HG02571 (cell line): ENCODE results near the gene ZNF641.
"Not testable (repeated sequence)": the region's sequence is repeated elsewhere in the genome, so short reads cannot be mapped to it uniquely, and the experiment has no call there.

Source experiments
- ATAC-seq: cut with Tn5 transposase; IDR thresholded peaks from one replicate; pipeline ENCODE4 v1.9.1; 2021; ENCODE audit warnings: mild to moderate bottlenecking, moderate library complexity; ENCODE audit not compliant: unreplicated experiment

The ZNF641 gene

GRCh38 chr12:48336061-48336460, 14.7 kb downstream of the ZNF641 start:
- ATAC-seq: no peak

DNA sequence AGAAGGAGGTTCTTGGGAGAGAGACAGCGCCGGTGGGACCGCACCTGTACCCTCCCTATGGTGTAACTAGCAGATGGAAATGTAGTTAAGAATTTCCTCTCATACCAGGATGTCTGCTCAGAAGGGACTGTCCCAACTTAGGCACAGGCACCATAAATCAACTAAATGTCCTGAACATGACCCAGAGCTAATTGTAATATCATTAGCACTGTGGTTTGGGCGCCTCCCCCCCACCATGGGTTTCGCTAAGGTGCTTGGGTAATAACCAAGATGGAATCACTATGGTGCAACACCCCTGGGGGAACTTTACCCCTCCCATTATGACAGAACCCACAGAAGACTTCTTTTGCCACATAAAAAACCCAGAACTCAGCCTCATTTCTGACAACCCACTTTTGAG, 15.9 kb downstream of the ZNF641 start:
- no peak for ATAC-seq

DNA sequence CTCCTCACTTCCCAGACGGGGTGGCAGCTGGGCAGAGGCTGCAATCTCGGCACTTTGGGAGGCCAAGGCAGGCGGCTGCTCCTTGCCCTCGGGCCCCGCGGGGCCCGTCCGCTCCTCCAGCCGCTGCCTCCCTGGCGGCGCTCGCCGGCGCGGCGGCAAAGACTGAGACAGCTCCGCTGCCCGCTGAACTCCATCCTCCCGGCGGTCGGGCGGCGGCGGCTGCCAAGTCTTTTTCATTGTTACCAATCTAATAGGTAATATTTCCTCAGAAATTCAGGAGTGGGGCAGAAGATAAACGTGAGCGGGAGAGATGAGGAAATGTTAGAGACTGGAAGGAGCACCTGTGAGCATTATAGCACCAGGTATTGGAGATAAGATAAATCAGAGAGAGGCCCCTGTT, 17.0 kb downstream of the ZNF641 start:
- not testable (repeated sequence) for ATAC-seq

- ATAC-seq: no peak
These were observed 19.3 kb downstream of the ZNF641 start for GRCh38 chr12:48331399-48331798.

- ATAC-seq: no peak
These were observed 21.4 kb downstream of the ZNF641 start for GRCh38 chr12:48329199-48329939.

GRCh38 chr12:48316491-48316890, 34.2 kb downstream of the ZNF641 start:
- ATAC-seq: no peak

- no peak for ATAC-seq
These were observed 39.4 kb downstream of the ZNF641 start for GRCh38 chr12:48311313-48311712.

GRCh38 chr12:48307269-48307668, 43.5 kb downstream of the ZNF641 start:
- ATAC-seq: no peak

- no peak for ATAC-seq
These were observed 45.5 kb downstream of the ZNF641 start for GRCh38 chr12:48305190-48305589.

GRCh38 chr12:48302161-48302911, 48.4 kb downstream of the ZNF641 start:
- no peak for ATAC-seq

GRCh38 chr12:48300774-48301173, 49.9 kb downstream of the ZNF641 start:
- no peak for ATAC-seq

DNA sequence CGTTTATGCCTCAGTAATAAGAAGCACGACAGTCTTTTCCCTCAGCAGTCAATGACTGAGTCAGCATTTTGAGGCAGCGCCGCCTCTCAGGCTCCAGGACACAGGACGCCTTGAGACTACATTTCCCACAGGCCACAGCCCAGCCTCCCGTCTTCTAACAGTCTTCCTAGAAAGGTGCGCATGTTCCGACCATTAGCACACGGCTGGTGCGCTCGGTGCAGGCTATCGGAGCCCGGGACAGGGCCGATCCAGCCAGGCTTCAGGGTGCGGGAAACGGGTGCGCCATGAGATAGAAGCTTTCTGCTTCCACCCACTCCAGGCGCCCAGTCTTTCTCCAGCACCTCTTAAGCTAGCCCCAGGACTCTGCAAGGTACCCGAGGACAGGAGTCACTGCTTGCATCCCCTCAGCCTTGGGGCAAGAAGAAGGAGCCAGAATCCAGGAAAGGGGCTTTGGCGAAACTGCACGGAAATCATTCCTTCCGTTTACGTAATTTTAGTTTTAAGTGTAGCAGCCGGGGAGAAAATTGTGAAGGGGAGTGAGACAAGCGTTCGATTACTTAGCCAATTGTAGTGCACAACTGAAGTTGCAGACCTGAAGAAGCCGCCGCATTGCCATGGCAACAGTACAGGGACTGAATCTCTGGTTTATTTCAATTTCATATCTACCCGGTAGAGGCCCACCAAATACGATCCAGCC, 54.0 kb downstream of the ZNF641 start:
- no peak for ATAC-seq

DNA sequence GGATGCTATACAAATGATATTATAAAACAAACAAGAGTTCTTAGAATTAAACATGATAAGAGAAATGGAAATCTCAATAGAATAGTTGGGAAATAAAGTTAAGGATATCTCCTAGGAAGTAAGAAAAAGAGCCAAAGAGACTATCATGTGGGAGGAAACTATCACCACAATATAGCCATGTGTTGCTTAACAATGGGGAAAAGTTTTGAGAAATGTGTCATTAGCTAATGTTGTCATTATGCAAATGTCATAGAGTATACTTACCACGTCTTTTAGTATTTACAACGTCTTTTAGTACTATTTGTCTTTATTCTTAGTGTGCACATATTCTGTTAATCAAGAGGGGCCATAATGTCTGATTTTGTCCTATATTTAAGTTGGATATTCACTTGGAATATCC, 58.7 kb downstream of the ZNF641 start:
- ATAC-seq: no peak

DNA sequence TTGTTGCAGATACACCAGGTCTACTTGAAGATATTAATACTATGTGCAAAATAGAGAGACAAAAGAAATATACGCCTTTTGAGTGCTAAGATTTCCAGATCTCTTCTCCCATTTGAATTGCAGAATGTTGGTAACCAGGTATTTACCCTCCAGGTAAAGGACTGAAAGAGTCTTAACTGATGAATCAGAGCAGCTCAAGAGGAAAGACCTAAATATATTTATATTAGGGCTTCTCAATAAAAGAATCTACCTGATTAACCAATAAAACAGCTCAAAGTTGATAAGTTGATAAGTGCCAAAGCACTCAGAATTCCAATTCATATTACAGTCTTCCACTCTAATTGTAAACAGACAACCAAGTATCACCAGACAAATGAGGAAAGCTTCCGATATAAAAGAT, 59.2 kb downstream of the ZNF641 start:
- no peak for ATAC-seq

- ATAC-seq: no peak
These were observed 62.1 kb downstream of the ZNF641 start for GRCh38 chr12:48288387-48289268.
